LHCN-M2 (cell line): Measurements from ENCODE around the gene DNMBP. TPM values are rescaled to one million over a fixed set of nuclear protein-coding genes. Genes with fewer than 3 reads are reported as not detected.
A peak's percentile ranks its signal among the peaks of the same experiment; 100 is the strongest.

ENCODE experiments used
- DNase-seq: peaks from one replicate; pipeline ENCODE4 v3.0.0-alpha.2; 2012; ENCODE audit warnings: low read depth
- polyA plus RNA-seq: library from polyadenylated mRNA; unstranded; fragments of >200 nt; gene quantifications from one replicate; pipeline ENCODE4 v1.2.1, GENCODE V29; 2012; ENCODE audit warnings: missing spikeins
- total RNA-seq: library from RNA; depleted of rRNA; stranded (reverse); fragments of >200 nt; gene quantifications from 2 replicates; pipeline ENCODE4 v1.2.3, GENCODE V29; 2014; rRNA removed

DNMBP gene
- total RNA-seq: 19.7 and 22.5 TPM in 2 replicates
- 11.0 TPM for polyA plus RNA-seq

GRCh38 chr10:100009793-100010676 is at the start of gene DNMBP:
Gene DNMBP (minus strand): TSS chr10:100009947. CDS start chr10:99972124, 37,823 bp downstream.
- peak; percentile 78 for DNase-seq

- no peak for DNase-seq
Measured at GRCh38 chr10:100057948-100058347, 48.2 kb upstream of the DNMBP start.

GRCh38 chr10:100053686-100054460 is 44.1 kb upstream of the DNMBP start:
- DNase-seq: no peak

- peak; percentile 81 for DNase-seq
Measured at GRCh38 chr10:100046021-100046486, 36.3 kb upstream of the DNMBP start.

- DNase-seq: no peak
Measured at GRCh38 chr10:100045592-100045991, 35.8 kb upstream of the DNMBP start.

GRCh38 chr10:100043796-100044195 is 34.0 kb upstream of the DNMBP start:
- peak; percentile 79 for DNase-seq

- peak; percentile 47 for DNase-seq
Measured at GRCh38 chr10:100043344-100043743, 33.6 kb upstream of the DNMBP start.

GRCh38 chr10:100041306-100042002 is 31.7 kb upstream of the DNMBP start:
- DNase-seq: no peak

- no peak for DNase-seq
Measured at GRCh38 chr10:100038561-100039071, 28.9 kb upstream of the DNMBP start.

- no peak for DNase-seq
Measured at GRCh38 chr10:100037758-100038315, 28.1 kb upstream of the DNMBP start.

- DNase-seq: no peak
Measured at GRCh38 chr10:100036850-100037249, 27.1 kb upstream of the DNMBP start.

- DNase-seq: no peak
Measured at GRCh38 chr10:100033766-100034418, 24.1 kb upstream of the DNMBP start.

GRCh38 chr10:100027416-100027815 is 17.7 kb upstream of the DNMBP start:
- DNase-seq: no peak

GRCh38 chr10:100025576-100025975 is 15.8 kb upstream of the DNMBP start:
- peak; percentile 70 for DNase-seq

GRCh38 chr10:100024748-100025147 is 15.0 kb upstream of the DNMBP start:
- DNase-seq: no peak

- DNase-seq: peak; percentile 48
Measured at GRCh38 chr10:100022403-100022802, 12.7 kb upstream of the DNMBP start.

- peak; percentile 80 for DNase-seq
Measured at GRCh38 chr10:100021322-100021721, 11.6 kb upstream of the DNMBP start.

GRCh38 chr10:100020886-100021253 is 11.1 kb upstream of the DNMBP start:
- no peak for DNase-seq

GRCh38 chr10:100020142-100020885 is 10.6 kb upstream of the DNMBP start:
- DNase-seq: no peak

- DNase-seq: no peak
Measured at GRCh38 chr10:100019787-100020141, 10.0 kb upstream of the DNMBP start.
